ENCODE data around the gene IL2RG.

DNA sequence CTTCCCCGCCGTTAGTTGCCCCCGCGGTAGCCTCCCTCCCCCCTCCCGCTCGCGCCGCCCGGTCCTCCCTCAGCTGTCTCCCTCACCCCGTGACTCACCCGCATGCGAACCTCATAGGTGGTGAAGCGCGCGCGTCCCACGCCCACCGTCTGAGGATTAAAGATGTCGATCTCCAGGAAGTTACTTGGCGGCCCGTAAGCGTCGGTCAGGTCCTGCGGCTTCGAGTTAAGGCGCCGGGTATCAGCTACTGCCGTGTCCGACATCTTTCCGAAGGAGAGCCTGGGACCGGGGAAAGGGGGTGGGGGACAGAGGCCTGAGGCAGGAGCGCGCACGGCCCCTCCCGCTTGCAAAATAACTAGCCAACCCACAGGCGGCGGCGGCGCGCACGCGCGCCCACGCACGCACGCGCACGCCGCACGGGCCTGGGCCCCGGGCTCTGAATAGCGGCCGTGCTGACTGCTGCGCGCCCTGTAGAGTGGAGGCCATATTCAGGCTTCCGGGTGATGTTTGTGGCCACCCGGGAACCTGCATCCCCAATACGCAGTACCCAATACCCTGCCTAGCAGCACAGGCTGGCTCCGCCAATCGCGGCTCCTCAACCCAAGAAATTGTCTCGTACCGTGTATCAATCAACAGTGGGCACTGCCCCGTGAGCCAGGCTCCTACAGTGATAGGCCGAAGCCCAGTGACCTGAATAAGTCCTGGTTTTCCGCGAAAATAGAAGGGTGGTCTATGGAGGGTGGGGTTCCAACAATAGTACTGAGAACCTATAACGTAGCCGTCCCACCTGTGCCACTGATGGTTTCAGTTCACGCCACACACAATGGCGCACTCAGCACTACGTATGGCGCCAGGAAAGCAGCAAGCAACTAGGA is 43.1 kb downstream of the IL2RG start, which contains the start of gene SNX12:
- TF ChIP-seq GABPA (IDR thresholded peaks at IDR 0.05 in 1 of 2, conservative IDR thresholded peaks at IDR 0.05 in 1 of 2): no peak
- TF ChIP-seq, protein P1, sequence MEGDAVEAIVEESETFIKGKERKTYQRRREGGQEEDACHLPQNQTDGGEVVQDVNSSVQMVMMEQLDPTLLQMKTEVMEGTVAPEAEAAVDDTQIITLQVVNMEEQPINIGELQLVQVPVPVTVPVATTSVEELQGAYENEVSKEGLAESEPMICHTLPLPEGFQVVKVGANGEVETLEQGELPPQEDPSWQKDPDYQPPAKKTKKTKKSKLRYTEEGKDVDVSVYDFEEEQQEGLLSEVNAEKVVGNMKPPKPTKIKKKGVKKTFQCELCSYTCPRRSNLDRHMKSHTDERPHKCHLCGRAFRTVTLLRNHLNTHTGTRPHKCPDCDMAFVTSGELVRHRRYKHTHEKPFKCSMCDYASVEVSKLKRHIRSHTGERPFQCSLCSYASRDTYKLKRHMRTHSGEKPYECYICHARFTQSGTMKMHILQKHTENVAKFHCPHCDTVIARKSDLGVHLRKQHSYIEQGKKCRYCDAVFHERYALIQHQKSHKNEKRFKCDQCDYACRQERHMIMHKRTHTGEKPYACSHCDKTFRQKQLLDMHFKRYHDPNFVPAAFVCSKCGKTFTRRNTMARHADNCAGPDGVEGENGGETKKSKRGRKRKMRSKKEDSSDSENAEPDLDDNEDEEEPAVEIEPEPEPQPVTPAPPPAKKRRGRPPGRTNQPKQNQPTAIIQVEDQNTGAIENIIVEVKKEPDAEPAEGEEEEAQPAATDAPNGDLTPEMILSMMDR (IDR thresholded peaks at IDR 0.05; ENCODE audit: low read depth, low read length, missing input control): peak; percentile 16
- TF ChIP-seq, protein P2, sequence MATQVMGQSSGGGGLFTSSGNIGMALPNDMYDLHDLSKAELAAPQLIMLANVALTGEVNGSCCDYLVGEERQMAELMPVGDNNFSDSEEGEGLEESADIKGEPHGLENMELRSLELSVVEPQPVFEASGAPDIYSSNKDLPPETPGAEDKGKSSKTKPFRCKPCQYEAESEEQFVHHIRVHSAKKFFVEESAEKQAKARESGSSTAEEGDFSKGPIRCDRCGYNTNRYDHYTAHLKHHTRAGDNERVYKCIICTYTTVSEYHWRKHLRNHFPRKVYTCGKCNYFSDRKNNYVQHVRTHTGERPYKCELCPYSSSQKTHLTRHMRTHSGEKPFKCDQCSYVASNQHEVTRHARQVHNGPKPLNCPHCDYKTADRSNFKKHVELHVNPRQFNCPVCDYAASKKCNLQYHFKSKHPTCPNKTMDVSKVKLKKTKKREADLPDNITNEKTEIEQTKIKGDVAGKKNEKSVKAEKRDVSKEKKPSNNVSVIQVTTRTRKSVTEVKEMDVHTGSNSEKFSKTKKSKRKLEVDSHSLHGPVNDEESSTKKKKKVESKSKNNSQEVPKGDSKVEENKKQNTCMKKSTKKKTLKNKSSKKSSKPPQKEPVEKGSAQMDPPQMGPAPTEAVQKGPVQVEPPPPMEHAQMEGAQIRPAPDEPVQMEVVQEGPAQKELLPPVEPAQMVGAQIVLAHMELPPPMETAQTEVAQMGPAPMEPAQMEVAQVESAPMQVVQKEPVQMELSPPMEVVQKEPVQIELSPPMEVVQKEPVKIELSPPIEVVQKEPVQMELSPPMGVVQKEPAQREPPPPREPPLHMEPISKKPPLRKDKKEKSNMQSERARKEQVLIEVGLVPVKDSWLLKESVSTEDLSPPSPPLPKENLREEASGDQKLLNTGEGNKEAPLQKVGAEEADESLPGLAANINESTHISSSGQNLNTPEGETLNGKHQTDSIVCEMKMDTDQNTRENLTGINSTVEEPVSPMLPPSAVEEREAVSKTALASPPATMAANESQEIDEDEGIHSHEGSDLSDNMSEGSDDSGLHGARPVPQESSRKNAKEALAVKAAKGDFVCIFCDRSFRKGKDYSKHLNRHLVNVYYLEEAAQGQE (IDR thresholded peaks at IDR 0.05): no peak
- TF ChIP-seq YY1 (IDR thresholded peaks at IDR 0.05): peak; percentile 60
- TF ChIP-seq, protein P3, sequence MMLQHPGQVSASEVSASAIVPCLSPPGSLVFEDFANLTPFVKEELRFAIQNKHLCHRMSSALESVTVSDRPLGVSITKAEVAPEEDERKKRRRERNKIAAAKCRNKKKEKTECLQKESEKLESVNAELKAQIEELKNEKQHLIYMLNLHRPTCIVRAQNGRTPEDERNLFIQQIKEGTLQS (IDR thresholded peaks at IDR 0.05): no peak
- no peak for TF ChIP-seq JUND (IDR thresholded peaks at IDR 0.05)
- TF ChIP-seq, protein P4, sequence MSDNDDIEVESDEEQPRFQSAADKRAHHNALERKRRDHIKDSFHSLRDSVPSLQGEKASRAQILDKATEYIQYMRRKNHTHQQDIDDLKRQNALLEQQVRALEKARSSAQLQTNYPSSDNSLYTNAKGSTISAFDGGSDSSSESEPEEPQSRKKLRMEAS (IDR thresholded peaks at IDR 0.05): peak; percentile 30
- TF ChIP-seq FOXA1 (IDR thresholded peaks at IDR 0.05): no peak
- TF ChIP-seq SP1 (IDR thresholded peaks at IDR 0.05): peak; percentile 43
- TF ChIP-seq TAF1 (conservative IDR thresholded peaks at IDR 0.05): no peak
- TF ChIP-seq EGR1 (IDR thresholded peaks at IDR 0.05; ENCODE audit: low read depth in 2 of 2): peak in 1 of 2 donors; percentile 64

All from liver (tissue), 3 donors.